Left lobe of liver (tissue), 2 donors: Measurements from ENCODE around the gene WDR47. TPM values are rescaled to one million over a fixed set of nuclear protein-coding genes. Genes with fewer than 3 reads are reported as not detected.

Experiments used
- ATAC-seq: fragments of 200-7000 bp; cut with Tn5 transposase; one replicate; pipeline ENCODE4 v1.9.1; 2020; ENCODE audit warnings: mild to moderate bottlenecking, moderate library complexity
- DNase-seq: peaks from one replicate; pipeline ENCODE4 v3.0.0-alpha.2; 2020; ENCODE audit warnings: low spot score
- total RNA-seq: library from RNA; stranded (reverse); gene quantifications from one replicate; pipeline ENCODE4 v1.2.1, GENCODE V29; 2021
- donor health status: DM: no; HTN: no; CAD: no; lungs with moderate emphysema.
- donor health status: DM: no; HTN: yes; CAD: no.

The WDR47 gene
- 2.4 TPM for total RNA-seq

DNA sequence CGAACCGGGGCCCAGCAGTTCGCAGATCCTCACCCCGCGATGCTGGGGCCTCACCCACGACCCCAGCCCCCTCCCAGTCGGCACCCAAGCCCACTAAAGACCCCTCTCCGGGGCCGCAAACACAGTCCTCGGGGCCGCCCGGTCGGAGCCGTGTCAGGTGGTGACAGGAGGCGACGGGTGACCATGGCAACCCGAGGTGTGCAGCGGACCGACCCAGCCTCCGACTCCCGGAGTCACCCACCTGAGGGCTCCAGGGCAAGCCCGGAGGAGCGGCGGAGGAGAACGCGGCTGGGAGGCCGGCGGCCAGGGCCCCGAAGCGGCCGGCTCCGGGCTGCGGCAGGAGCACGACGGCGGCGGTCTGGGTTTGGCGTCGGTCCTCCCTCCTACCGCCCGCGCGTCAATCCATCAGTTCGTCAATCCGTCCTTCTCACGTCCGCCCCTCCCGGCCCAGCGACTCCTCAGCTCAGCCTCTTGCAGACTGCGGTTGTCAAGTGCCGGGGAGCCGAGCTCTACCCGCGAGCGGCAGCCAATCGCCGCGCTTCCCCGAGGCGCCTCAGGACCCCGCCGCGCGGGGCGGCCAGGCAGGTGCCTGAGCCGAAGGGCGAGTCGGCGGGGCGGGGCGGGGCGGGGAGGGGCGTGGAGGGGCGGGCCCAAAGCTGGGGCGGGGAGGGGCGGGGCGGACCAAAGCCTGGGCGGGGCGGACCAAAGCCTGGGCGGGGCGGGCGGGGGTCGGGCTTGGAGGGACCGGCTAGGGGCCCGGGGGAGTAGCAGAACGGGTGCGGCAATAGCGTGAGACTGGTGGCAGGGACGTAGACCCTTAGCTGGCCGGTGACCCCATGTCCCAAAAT, at the start of gene WDR47:
Gene WDR47 (minus strand): TSS at position 482 of the 848 bp plus-strand sequence. CDS start 18,590 bp downstream, outside the sequence.
- DNase-seq (peak; percentile 96), ATAC-seq (peak; percentile 98)

DNA sequence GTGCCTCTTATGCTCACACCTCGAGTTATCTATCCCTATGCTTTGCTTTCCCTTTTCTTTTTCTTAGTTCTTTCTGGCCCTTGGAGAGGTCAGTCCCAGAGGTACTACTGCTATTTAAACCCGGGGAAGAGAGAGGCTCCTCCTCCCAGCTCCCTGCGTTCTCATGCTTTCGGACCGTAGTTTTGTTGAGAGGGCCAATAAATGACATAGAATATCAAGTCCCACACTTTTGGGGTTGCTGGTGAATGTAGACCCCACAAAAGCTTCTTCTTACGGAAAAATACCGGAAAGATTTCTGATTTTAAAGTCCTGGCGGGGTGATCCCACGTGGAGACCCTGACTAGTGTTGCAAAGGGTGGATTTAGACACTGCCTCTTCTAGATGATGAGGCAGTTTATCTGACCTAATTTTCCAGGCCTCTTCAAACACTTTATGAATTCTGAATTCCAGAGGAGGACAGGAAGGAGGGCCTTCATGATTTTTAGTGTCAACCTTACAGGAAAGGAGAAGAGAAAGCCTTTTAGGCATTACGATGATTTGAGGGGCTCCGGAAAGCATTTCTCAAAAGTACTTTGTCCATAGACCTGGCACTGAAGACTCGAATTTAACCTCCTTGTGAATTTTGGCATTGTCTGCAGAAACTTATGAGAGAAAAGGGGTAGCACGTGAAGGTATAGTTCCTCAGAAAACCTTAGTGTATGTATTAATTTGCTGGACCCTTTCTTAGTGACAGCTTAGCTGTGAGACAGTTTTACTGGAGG, 49.4 kb upstream of the WDR47 start:
- ATAC-seq (peak; percentile 72), DNase-seq (no peak)

DNA sequence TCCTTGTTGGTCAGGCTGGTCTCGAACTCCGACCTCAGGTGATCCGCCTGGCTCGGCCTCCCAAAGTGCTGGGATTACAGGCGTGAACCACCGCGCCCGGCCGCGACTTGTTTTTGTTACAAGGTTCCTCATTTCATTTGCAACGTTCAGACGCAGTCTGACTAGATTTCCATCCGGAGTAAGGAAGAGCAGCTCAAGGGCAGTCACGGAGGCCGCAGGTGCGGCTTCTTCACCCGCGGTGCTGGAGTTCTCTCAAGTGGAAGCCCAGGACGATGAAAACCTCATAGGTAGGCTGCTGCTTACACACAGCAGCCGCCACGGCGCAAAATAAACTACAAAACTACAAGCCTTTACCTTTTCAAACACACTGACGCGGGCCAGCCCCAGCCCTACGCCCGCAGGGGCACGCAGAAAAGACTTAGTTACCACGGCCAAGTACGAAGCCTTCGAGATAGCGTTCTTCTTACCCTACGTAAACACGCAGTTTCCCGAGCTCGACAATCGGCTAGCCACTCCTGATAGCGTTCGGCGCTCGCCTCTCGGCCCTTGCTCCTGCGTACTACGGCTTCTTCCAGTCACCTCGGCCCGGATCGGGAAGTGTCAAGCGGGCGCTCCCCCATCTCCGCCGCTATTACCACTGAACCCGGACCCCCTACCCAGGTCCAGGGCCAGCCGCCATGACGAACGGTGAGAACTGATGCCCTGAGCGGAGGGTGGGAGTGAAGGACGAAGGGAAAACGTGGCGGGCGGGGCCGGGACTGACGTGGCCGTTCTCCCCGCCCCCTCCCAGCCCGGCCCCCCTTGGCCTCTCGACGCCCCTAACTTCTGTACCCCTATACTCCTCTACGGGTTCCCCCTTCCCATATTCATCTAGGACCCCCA, 48.5 kb upstream of the WDR47 start, which contains the start of gene TMEM167B:
Gene TMEM167B (plus strand): TSS at position 569 of the 882 bp plus-strand sequence. CDS start 109 bp downstream, at position 678.
- DNase-seq, result peak; percentile 94
- ATAC-seq, result peak; percentile 92

DNA sequence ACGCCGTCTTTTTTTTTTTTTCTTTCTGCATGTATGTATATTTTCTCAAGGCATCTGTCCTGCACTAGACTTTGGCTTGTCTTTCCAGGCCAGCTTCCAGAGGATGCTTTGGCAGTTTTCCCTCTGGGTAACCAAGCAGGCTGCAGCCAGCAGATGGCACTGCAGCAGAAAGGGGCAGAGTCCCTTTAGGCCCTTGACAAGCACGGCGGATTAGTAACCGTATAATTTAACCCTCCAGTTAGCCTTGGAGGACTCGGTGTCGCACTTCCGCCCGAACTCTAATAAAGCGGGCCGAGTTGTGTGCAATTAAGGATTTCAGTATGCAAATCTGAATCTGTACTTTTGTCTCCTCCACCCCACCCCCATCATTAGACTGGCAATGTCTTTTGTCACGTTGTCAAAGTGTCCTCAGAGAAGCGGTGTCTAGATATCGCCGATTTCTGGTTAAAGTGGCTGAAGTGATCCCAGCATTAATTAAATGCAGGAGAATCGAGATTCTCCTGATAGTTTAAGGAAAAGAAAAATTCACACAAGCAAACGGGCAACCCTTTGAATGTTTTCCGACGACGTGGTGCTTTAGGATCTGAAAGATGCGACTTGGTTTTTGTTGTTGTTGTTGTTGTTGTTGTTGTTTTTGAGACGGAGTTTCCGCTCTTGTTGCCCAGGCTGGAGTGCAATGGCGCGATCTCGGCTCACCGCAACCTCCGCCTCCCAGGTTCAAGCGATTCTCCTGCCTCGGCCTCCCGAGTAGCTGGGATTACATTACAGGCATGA, 47.5 kb upstream of the WDR47 start:
- peak; percentile 91 for DNase-seq
- peak; percentile 74 for ATAC-seq

DNA sequence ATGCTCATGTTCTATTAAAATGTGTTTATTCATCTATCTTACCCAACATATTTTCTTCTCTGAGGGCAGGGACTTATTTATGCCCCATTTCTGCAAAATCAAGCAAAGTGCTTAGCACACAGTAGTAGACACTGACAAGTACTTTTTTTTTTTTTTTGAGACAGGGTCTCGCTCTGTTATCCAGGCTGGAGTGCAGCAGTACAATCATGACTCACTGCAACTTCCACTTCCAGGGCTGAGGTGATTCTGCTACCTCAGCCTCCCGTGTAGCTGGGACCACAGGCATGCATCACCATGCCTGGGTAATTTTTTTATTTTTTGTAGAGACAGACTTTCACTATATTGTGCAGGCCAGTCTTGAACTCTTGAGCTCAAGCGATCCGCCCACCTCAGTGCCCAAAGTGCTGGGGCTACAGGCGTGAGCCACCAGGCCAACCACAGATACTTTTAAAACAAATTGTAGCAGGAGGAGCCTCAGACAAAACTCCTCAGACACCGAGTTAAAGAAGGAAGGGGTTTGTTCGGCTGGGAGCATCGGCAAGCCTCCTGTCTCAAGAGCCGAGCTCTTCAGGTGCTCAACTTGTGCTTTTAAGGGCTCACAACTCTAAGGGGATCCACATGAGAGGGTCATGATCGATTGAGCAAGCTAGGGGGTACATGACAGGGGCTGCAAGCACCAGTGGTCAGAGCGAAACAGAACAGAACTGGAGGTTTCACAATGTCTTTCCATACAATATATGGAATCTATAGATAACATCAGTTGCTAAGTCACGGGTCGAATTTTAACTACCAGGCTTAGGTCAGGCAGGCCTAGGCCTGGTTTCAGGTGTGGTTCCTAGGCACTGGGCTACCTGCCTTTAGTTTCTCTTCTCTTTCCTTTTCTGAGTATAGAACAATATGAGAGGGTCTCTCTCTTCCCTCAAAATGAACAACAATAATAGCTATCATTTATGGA, 42.9 kb upstream of the WDR47 start:
- DNase-seq (no peak), ATAC-seq (no peak)

DNA sequence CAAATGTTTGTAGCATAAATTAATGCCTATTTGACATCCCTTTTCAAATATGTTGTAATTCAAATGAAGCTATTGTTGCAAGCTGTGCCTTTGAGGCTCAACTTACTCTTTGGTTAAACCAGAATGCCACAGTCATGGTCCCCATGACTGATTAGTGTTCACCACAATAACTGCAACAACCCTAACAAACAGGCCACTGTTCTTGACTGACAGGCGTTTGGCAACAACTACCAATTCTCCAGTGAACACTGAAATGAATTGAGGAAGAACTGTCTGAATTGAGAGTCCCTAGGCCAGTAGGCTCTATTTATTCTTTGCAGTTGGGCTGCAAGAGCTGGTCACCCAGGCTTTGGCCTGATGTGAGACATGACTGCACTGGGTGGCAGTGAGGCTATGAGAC, 42.0 kb upstream of the WDR47 start:
- ATAC-seq (no peak), DNase-seq (no peak)

DNA sequence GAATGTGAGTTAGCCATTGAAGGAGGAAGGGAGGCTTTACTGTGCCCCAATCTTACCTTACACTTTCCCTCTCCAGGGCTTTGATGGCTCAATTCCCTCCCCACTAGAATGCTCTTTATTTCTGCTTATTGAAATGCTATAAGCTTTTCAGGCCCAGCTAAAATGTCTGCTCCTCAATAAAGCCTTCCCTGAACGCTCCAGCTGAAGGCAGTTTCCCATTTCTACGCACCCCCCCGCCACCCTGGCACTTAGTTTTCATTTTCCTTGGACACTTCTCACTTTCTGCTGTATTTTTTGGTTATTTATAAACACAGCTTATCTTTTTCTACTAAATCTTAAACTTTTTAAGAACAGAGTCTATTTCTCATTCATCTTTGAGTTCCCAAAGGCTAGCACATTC, 41.6 kb upstream of the WDR47 start:
- no peak for ATAC-seq
- DNase-seq, result no peak

DNA sequence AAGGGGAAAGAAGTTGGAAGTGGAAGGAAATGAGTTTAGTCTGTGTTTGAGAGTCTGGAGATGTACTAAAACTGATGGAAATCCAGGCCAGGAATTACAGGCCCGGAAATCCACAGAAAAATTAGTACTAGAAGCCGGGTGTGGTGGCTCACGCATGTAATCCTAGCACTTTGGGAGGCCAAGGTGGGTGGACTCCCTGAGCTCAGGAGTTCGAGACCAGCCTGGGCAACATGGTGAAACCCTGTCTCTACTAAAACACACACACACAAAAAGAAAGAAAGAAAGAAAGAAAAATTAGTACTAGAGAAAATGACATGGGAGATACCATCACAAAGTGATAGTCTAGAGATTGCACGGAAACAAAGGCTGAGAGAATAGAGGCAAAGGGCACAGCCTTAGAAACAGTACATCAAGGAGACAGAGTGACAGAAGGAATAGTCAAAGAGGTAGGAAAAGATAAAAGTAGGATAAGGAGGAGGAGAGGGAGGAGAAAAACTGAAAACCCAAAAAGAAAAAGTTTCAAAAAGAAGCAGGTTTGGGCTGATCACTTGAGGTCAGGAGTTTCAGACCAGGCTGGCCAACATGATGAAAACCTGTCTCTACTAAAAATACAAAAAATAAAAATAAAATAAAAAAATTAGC, 38.7 kb upstream of the WDR47 start:
- ATAC-seq (no peak), DNase-seq (no peak)

DNA sequence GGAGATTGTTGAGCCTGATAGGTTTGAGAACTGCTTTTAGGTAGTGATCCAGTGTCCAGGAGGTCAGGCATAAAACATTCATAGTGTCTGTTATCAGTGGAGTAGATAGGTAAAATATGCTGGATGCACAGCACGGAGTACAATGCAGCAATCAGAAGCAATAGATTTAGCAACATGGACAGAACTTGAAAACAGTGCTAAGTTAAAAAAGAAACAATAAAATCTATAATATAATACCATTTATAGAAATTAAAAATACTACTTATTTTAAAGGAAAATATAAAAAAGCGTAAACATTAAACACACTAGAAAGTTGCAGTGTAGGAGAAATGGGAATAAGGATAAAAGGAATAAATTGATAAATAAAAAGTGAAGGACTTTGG, 37.3 kb upstream of the WDR47 start:
- no peak for ATAC-seq

DNA sequence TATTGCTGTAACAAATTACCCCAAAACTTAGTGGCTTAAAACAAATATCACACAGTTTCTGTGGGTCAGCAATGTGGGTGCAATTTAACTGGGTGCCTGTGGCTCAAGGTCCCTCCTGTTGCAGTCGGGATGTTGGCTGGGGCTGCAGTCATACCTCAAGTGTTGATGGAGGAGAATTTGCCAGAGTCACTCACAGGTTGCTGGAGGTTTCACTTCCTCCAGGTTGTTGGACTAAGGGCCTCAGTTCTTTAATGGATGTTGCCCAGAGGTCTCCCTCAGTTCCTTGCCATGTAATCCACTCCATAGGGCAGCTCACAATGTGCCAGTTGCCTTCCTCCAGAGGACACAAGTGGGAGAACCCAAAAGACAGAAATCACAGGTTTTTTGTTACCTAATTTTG, 36.4 kb upstream of the WDR47 start:
- no peak for ATAC-seq
- no peak for DNase-seq

More for the DNA sequence above, 37.3 kb upstream of the WDR47 start:
- no peak for DNase-seq

DNA sequence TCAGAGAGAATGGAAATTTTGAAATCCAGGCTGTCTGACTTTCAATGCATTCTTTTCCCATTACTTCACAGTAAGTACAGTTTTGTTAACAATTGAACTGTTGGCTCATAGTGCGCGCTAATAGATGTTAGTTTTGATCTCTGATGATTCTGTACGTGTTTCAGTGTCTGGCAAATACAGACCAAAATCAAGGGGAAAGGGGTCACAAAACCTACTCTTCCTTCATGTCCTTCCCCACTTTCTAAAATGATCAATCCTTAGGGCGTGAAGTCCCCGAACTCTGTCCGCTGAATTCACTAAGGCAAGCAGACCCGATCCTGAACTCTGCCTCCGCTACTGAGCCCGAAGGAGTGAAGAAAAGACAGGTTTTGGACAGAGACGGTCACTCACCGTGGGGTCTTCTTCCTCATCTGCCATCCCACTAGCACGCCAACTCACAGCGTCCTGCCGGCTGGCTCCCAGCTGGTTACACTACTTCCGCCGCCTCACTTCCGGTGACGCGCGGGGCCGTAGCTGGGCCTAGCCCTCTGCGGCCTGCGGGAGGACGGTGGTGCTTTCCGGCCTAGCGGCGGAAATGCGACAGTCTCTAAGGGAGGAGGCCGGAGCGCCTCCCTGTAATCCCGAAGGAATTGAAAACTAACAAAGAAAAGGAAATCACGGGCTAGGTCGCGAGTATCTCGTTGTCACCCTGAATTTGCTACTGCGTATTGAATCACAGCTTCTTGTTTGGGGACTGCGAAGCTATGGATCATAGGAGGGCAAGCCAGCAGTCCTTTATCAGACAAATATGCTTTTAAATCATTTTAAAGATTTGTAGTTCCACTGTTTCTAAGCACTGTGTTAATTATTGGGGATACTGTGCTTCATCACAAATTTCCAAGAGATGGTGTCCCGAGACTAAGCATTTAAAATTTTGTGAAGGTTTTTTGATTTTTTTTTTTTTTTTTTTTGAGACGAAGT, 33.9 kb upstream of the WDR47 start, which contains the start of gene TAF13:
Gene TAF13 (minus strand): TSS at position 473 of the 960 bp plus-strand sequence. CDS start 56 bp downstream, at position 417.
- peak; percentile 94 for DNase-seq
- peak; percentile 100 for ATAC-seq

DNA sequence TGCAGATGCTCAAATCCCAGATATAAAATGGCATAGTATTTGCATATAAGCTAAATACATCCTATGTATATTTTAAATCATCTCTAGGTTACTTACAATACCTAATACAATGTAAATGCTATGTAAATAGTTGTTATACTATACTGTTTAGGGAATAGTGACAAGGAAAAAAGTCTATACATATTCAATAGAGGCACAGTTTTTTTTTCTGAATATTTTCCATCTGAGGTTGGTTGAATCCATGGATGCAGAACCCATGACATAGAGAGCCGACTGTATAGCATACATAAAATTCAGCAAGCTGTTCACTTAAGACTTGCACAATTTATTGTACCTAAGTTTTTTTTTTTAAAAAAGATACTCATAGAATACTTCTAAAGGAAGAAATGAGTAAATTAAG, 27.4 kb upstream of the WDR47 start:
- ATAC-seq (no peak), DNase-seq (no peak)

DNA sequence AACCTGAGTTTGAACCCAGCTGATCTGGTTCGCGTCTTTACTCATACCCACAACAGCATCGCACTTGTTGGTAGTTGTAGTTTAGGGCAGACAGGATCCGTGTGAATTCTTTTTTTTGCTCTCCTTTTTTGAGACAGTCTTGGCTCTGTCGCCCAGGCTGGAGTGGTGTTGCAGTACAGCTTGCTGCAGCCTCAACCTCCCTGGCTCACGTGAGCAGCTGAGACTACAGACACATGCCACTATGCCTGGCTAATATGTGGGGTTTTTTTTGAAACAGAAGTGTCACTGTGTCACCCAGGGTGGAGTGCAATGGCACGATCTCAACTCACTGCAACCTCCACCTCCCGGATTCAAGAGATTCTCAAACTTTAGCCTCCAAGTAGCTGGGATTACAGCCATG, 26.0 kb upstream of the WDR47 start:
- DNase-seq, result no peak
- no peak for ATAC-seq

DNA sequence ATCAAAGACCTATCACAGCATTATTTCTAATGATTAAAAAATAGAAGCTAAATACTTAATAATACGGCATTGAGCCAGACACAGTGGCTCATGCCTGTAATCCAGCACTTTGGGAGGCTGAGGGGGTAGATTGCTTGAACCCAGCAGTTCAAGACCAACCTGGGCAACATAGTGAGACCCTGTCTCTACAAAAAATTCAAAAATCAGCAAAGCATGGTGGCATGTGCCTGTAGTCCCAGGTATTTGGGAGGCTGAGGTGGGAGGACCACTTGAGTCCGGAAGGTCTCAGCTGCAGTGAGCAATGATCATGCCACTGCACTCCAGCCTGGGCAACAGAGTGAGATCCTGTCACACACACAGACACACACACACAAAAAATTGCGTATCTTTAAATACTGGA, 23.2 kb upstream of the WDR47 start:
- ATAC-seq (no peak), DNase-seq (no peak)

DNA sequence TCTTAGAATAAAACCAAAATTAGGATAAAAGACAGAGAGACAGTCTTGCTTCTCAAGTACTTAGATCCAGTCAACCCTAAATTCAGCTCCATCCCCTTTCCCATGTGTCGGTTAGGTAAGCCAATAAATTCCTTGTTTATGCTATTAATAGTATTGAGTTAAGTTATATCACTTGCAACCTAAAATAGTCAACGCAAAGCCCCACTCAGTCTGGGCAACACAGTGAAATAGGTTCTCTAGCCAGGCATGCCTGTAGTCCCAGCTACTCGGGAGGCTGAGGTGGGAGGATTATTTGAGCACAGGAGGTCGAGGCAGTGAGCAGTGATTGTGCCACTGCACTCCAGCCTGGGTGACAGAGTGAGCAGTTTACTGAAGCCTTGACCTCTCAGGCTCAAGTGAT, 19.3 kb upstream of the WDR47 start:
- no peak for DNase-seq
- no peak for ATAC-seq

DNA sequence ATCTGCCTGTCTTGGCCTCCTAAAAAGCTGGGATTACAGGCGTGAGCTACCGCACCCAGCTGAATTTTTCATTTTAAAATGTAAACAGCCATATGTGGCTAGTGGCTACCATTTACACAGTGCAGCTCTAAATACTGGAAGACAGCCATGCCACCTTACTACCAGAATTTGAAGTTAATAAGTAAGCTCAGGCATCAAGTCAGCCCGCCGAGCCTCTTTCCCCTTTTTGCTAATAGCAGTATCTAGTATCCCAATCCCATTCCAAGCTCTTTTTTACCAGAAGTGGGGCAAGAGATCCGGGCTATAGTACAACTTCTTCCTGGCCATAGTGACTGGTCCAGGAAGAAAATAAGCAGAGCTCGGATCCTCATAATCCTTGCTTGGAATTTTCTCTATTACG, 18.8 kb upstream of the WDR47 start:
- DNase-seq (peak; percentile 48), ATAC-seq (peak; percentile 95)

DNA sequence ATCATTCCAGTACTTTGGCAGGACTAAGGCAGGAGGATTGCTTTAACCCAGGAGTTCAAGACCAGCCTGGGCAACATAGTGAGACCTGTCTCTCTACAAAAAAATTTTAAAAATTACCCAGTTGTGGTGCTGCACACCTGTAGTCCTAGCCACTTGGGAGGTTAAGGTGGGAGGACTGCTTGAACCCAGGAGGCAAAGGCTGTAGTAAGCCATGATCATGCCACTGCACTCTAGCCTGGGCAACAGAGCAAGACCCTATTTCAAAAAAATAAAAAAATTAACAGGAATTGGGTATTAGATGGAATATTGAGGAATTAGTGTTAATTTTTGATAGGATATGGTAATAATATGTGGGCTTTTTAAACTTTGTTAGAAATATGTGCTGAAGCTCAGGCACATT, 17.1 kb upstream of the WDR47 start:
- no peak for DNase-seq
- no peak for ATAC-seq
